Activated CD8-positive, alpha-beta memory T cell treated with anti-CD3 and anti-CD28 coated beads for 36 hours (primary cell): ENCODE data around the gene SULT1B1. TPM values are rescaled to one million over a fixed set of nuclear protein-coding genes. Genes with fewer than 3 reads are reported as not detected.

ENCODE experiments used
- CTCF ChIA-PET: fragments of 350-600 bp; sonication (Branson Sonifier 250); formaldehyde crosslinking; loops from one replicate; lab custom pipeline; 2021; ENCODE audit warnings: antibody characterized with exemption; lab: Charles Lee
- POLR2A ChIA-PET: fragments of 350-600 bp; sonication (Branson Sonifier 250); formaldehyde crosslinking; loops from one replicate; lab custom pipeline; 2021; ENCODE audit warnings: antibody characterized with exemption; lab: Charles Lee
- total RNA-seq, 2 experiments: library from RNA; stranded (reverse); gene quantifications; one replicate each; pipeline ENCODE4 v1.2.3, GENCODE V29; 2021

The SULT1B1 gene
- total RNA-seq, 2 experiments from 2014 or later, result 0.13 to 0.15 TPM

- ChIA-PET CTCF (no interaction called here), POLR2A (no interaction called here)
These were observed 5.4 kb downstream of the SULT1B1 start for GRCh38 chr4:69754926-69755580.

GRCh38 chr4:69753686-69754085, 6.7 kb downstream of the SULT1B1 start:
- ChIA-PET CTCF (no interaction called here), POLR2A (no interaction called here)

DNA sequence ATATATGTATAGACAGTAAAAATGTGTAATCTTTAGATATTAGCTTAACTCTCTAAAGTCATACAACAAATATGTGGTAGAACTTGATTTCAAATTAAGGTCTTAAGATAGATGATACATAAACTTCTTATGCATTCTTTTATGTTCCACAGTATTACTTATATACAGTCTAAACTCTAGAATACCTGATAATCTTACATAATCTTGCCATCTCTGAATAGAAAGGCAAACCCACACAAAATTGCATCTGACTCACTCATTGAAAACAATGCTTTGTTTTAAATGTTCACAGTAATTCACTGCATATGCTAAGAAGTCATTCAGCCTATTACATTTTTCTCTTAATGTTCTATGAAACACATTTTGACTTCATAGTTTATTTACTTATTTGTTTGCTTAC, 10.1 kb downstream of the SULT1B1 start:
- ChIA-PET POLR2A (no interaction called here), CTCF (no interaction called here)

DNA sequence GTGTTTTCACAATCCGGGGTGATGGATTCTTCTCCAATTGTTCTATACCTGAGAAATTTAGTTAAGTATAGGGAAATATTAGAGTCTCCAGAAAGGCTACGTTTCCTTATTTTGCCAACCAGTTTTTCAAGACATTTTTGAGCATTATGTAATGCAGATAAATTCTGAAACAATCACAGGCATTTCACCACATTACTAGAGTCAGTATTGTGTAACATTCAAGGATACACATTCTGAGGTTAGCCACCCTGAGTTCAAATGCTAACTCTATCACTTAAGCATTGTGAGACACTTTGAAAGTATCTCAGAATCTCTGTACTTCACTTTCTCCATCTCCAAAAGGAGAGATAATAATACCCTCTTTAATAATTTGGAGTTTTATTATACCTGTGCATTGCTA, 10.6 kb downstream of the SULT1B1 start:
- ChIA-PET CTCF (no interaction called here), POLR2A (no interaction called here)

GRCh38 chr4:69748173-69748572, 12.2 kb downstream of the SULT1B1 start:
- ChIA-PET POLR2A (no interaction called here), CTCF (no interaction called here)

DNA sequence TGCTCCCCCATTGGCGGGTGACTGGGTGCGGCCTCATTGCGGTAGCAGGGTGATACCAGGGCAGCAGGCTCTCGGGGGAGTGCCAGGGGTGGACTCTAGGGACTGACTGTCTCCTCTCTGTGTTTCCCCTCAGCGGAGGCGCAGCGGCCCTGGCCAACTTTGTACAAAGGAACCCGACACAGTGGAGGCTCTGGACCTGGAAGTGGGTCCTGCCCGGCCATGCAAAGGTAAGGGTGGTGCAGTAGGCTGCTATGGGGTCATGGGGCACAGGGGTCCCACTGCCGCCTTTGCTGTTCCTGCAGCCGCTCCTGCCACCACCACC, 16.3 kb downstream of the SULT1B1 start:
- CTCF ChIA-PET, result no interaction called here

GRCh38 chr4:69743476-69744156, 16.8 kb downstream of the SULT1B1 start:
- ChIA-PET CTCF (no interaction called here), POLR2A (no interaction called here)

More for the DNA sequence above, 16.3 kb downstream of the SULT1B1 start:
- POLR2A ChIA-PET, result no interaction called here

DNA sequence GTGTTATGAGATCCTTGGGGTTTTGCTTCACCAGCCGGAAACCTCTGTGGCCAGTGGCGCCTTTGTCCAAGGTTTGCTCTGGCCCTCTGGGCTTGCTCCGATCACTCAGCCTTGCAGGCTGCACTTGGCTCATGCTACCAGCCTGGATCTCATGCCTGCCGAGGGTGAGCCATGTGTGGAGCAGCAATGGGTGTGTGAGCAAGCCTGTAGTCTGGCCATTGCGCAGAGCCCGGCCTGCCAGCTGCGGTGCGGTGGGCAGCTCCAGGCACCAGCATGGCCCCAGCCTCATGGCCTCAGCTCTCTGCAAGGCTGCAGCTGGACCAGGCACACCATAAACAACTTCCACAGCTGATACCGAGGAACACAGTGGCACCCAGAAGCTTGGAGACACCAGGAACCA, 17.8 kb downstream of the SULT1B1 start:
- CTCF ChIA-PET, result no interaction called here
- POLR2A ChIA-PET, result no interaction called here

GRCh38 chr4:69738872-69739271, 21.5 kb downstream of the SULT1B1 start:
- CTCF ChIA-PET, result no interaction called here
- POLR2A ChIA-PET, result no interaction called here

DNA sequence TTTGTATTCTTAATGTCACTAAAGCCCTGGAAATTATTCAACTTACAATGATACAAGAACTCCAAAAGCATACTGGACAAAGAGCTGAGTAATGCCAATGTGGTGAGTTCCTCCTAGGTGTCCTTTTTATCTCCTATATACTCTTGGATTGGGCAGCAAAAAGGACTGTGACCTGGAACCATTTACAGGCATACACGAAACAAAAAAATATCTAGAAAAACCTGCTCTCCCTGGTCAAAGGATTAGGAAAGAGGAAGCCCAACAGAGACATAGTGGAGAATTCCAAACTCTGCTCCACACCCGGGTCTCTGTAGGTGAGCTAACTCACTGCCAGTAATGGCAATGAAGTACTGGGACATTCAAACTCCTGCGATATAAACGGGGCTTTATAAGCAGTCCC, 25.3 kb downstream of the SULT1B1 start:
- ChIA-PET POLR2A (no interaction called here), CTCF (no interaction called here)

DNA sequence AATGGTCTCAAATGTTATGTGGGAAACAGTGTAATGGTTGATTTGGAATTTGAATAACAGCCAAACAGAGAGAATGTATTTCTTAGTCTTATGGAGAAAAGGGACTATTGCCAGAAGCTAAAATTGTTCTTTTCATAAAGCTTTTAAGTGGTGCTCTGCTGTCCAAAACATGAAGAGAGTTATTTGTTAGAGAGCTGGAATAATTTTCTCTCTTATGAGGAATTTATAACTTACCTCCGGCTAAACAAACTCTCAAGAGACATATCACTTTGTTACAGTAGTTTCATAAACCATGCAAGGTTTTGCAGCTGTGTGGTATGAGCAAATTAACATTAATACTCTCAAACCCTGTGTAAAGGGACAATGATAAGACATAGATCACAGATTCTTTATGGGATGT, 28.6 kb downstream of the SULT1B1 start:
- ChIA-PET CTCF (no interaction called here), POLR2A (no interaction called here)

DNA sequence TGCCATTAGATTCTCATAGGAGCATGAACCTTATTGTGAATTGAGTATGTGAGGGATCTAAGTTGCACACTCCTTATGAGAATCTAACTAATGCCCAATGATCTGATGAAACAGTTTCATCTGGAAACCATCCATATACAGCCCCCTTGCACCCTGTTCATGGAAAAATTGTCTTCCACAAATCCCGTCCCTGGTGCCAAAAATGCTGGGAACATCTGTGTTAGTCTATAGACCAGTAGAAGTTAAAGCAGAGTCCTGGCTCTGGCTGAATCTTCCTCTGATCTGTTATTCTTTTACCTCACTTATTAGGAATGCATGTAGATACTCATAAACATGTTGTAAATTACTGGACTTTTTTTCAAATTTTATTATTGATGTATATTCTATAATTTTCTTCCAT, 29.2 kb downstream of the SULT1B1 start:
- CTCF ChIA-PET, result no interaction called here
- POLR2A ChIA-PET, result no interaction called here

DNA sequence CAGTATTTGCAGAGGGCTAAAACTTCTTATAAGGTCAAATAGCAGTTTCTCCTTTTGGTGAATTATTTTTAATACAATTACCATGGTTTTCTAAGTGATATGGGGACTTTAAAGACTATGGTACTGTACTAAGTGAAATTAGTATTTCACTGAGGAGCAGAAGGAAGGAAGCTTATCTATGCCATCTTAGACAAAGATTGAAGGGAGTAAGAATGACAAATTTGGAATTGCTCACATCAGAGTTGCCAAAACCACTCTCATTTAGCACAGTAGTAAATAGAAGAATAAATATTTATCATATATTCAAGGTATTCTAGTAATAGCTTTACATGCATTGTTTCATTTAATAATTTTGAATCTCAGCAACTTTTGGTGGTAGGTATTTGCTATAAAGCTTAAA, 30.4 kb downstream of the SULT1B1 start:
- CTCF ChIA-PET, result no interaction called here
- POLR2A ChIA-PET, result no interaction called here

GRCh38 chr4:69727926-69728325, 32.5 kb downstream of the SULT1B1 start:
- CTCF ChIA-PET, result no interaction called here
- POLR2A ChIA-PET, result no interaction called here

DNA sequence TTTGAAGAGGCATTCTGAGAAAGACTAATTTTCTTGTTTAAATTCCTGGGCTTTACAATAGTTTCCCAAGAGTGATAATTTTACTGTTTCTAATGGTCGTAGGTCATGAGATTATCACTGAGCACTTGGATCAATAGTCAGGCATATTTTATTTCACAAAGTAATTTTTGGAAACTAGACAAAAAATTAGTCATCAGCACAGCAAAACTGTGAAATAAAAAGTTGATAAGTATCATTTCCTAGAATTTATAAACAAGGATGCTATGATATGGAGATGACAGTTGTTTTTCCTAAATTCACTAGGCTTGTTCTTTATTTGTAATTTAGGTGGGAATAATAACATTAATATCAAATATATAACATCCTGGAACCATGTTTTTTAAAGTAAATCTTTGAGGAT, 33.0 kb downstream of the SULT1B1 start:
- CTCF ChIA-PET, result no interaction called here
- POLR2A ChIA-PET, result no interaction called here

DNA sequence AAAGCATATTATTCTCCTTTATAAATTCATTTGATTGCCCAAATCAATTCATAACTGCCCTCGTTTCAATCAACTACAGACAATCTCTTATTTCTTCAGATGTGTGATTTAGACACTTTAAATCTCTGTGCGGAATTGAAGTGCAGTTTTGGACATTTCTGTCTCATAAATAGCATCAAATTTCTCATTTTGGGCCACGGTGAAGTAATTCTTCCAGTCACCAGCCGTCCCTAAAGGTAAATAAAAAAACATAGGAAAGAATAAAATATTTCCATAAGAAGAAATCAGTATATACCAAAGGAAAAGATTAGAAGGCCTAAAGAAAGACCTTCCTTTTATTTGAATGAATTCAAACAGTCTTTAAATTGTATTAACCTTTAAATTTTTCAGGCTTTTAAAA, 33.4 kb downstream of the SULT1B1 start:
- ChIA-PET POLR2A (no interaction called here), CTCF (no interaction called here)

DNA sequence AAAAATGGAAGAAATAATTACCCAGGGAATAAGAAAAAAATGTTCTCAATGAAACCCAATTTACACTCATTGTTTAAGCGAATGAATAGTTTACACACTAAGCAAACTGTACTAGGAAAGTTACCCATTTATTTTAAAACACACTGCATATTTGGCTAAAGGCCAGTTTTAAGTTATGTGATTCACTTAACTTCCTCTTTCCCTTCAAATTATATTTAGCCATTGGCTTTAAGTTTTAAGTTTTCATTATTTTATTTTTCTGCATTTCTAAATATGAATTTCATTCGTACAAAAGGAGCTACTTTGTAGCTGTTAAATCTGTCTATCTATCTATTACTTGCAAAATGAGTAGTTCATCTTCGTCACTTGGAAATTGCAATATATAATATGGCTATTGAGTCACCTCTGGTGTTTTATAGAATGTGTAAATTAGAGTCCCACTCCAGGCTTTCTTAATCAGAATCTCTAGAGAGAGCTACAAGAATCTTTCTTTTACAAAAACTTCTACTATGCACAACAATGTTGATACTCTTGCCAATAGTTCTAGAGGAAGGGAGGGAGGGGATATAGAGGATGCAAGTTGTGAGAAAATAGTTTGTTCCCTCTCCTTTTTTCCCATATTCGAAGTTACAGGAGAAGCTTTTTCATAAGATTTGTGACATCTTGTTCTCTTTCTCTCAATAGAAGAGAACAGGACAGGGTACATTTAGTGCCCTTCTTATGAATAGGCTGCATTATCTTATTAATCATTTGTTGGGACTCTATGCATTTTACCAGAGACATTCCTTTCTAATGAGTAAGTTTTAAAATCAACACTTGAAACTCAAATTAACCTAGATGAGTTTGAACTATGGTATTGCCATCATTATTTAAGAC, 41.8 kb downstream of the SULT1B1 start:
- POLR2A ChIA-PET, result no interaction called here
- CTCF ChIA-PET, result no interaction called here

DNA sequence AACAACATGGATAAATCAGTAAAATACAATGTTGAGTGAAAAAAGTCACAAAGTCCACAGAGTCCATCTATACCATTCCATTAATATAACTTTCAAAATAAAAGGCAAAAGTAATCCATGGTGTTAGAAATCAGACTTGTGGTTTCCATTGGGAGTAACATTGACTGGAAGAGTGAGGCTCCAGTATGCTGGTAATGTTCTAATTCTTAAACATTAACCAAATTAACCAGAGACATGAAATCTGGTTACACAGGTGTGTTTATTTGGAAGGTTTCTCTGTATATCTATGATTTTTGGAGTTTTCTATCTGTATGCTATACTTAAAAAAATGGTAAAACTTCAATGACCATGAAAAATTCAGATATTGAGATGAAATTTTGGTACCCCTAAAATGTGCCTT, 42.6 kb downstream of the SULT1B1 start:
- ChIA-PET POLR2A (no interaction called here), CTCF (no interaction called here)

DNA sequence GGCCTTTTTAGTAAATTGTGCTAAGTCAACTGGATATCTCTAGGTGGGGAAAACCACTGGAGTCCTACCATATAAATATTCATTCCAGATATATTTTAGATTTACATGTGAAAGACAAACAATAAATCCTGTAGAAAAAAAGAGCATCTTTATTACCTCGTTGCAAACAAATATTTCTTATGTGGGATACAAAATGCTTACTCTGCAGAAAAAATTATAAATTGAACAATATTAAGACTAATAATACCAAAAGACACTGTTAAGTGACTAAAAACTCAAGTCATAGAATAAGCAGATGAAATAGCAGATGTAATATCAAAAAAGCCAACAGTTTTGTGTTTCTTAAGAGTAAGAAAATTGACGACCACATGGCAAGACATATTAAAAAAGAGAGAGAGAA, 43.8 kb downstream of the SULT1B1 start:
- CTCF ChIA-PET, result no interaction called here

DNA sequence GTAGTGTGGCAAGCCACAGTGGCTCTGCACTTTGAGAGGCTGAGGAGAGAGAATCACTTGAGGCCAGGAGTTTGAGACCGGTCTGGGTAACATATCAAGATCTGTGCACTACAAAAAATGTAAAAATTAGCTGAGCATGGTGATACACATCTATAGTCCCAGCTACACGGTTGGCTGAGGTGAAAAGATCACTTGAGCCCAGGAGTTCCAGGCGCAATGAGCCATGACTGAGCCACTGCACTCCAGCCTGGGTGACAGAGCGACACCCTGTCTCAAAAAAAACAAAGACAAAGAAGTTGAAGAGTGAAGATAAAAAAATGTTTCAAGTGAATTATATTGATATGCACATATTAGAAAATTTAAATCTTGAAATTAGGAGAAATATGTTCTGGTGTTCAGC, 46.3 kb downstream of the SULT1B1 start:
- CTCF ChIA-PET, result no interaction called here
- POLR2A ChIA-PET, result no interaction called here

More for the DNA sequence above, 43.8 kb downstream of the SULT1B1 start:
- POLR2A ChIA-PET, result no interaction called here

- ChIA-PET POLR2A (no interaction called here), CTCF (no interaction called here)
These were observed 46.8 kb downstream of the SULT1B1 start for GRCh38 chr4:69713593-69713992.
